Measurements from ENCODE around the gene ADGRL1. TPM values are rescaled to one million over a fixed set of nuclear protein-coding genes. Genes with fewer than 3 reads are reported as not detected.
A peak's percentile ranks its signal among the peaks of the same experiment; 100 is the strongest.
"Not testable (repeated sequence)": the region's sequence is repeated elsewhere in the genome, so short reads cannot be mapped to it uniquely, and the experiment has no call there.

Gene ADGRL1
- total RNA-seq (2014; rRNA removed) = 37.2 and 39.3 TPM in 2 replicates
- percentile 60 among the genes with signal in this experiment for Bru-seq, nascent RNA
- percentile 76 among the genes with signal in this experiment for BruChase-seq, experiment 1, labeled RNA remaining after a 6-hour chase
- BruChase-seq, experiment 2, labeled RNA remaining after a 2-hour chase = percentile 72 among the genes with signal in this experiment
- long read RNA-seq, partial matches to known transcripts = 2 of 56 reads
- long read RNA-seq, other reads (novel, unspliced or antisense) = 54 of 56 reads

GRCh38 chr19:14205452-14206287, at the start of gene ADGRL1:
Gene ADGRL1 (minus strand): TSS chr19:14206169. CDS start chr19:14183602, 22,567 bp downstream.
- H3K27ac ChIP-seq (ENCODE audit: low read length) = peak within 1 kb of the TSS; percentile 82
- H4K20me1 ChIP-seq (ENCODE audit: low read length); POLR2A ChIA-PET (ENCODE audit: unreplicated experiment); H3F3A ChIP-seq (ENCODE audit: low read length, unreplicated experiment); H3K9me3 ChIP-seq (ENCODE audit: low read length); ATAC-seq; CTCF ChIA-PET; H3K4me1 ChIP-seq (ENCODE audit: insufficient read depth, low read length); H3K36me3 ChIP-seq (ENCODE audit: low read depth, low read length); BruUV-seq (replicated peaks); DNase-seq; H3K9me2 ChIP-seq (replicated peaks; ENCODE audit: low read length): not testable (repeated sequence)
- peaks cover 11% of the 10 kb centered on the region; the same call in 1 of the 2 replicates for H3K27me3 ChIP-seq (ENCODE audit: low read length)
- intact Hi-C loops (cut with micrococcal nuclease) = loop anchor here (2.0 to 5.0 kb wide), 2 partner anchors 57 to 68 kb away; partner anchors contain the start of gene ASF1B
- H3K79me2 ChIP-seq (ENCODE audit: low read length) = peaks cover 51% of the 10 kb centered on the region
- H3K9ac ChIP-seq (ENCODE audit: low read length) = peak within 1 kb of the TSS; percentile 82
- H2AFZ ChIP-seq (ENCODE audit: low read length) = peak within 1 kb of the TSS; percentile 100
- peak within 1 kb of the TSS; percentile 86 for H3K4me3 ChIP-seq (ENCODE audit: low read length)
- H3K4me2 ChIP-seq (ENCODE audit: low read length) = peak within 1 kb of the TSS; percentile 98
- peak; percentile 94 for TF ChIP-seq EZH2phosphoT487 (IDR thresholded peaks at IDR 0.05; ENCODE audit: borderline replicate concordance, low read length)

GRCh38 chr19:14255316-14255715, 49.3 kb upstream of the ADGRL1 start:
- BruUV-seq (replicated peaks); H2AFZ ChIP-seq (ENCODE audit: low read length); ATAC-seq; DNase-seq; H3F3A ChIP-seq (ENCODE audit: low read length, unreplicated experiment); H3K36me3 ChIP-seq (ENCODE audit: low read depth, low read length); H3K9me3 ChIP-seq (ENCODE audit: low read length); H3K27ac ChIP-seq (ENCODE audit: low read length); H3K4me1 ChIP-seq (ENCODE audit: insufficient read depth, low read length); POLR2A ChIA-PET (ENCODE audit: unreplicated experiment); H3K79me2 ChIP-seq (ENCODE audit: low read length); H4K20me1 ChIP-seq (ENCODE audit: low read length); H3K4me3 ChIP-seq (ENCODE audit: low read length); H3K27me3 ChIP-seq (ENCODE audit: low read length); intact Hi-C loops (cut with micrococcal nuclease); H3K4me2 ChIP-seq (ENCODE audit: low read length); CTCF ChIA-PET; H3K9ac ChIP-seq (ENCODE audit: low read length); H3K9me2 ChIP-seq (replicated peaks; ENCODE audit: low read length): not testable (repeated sequence)

- DNase-seq; H3K9me2 ChIP-seq (replicated peaks; ENCODE audit: low read length); H3F3A ChIP-seq (ENCODE audit: low read length, unreplicated experiment); H3K27ac ChIP-seq (ENCODE audit: low read length); intact Hi-C loops (cut with micrococcal nuclease); H3K4me2 ChIP-seq (ENCODE audit: low read length); H3K79me2 ChIP-seq (ENCODE audit: low read length); H3K36me3 ChIP-seq (ENCODE audit: low read depth, low read length); H3K4me3 ChIP-seq (ENCODE audit: low read length); H3K4me1 ChIP-seq (ENCODE audit: insufficient read depth, low read length); H4K20me1 ChIP-seq (ENCODE audit: low read length); H3K9ac ChIP-seq (ENCODE audit: low read length); H2AFZ ChIP-seq (ENCODE audit: low read length); H3K9me3 ChIP-seq (ENCODE audit: low read length); BruUV-seq (replicated peaks); ATAC-seq; H3K27me3 ChIP-seq (ENCODE audit: low read length); CTCF ChIA-PET: not testable (repeated sequence)
- POLR2A ChIA-PET (ENCODE audit: unreplicated experiment) = interaction anchor here (0.6 kb wide), 1 partner anchor 82 kb away, joined by 3 read pairs; no protein-coding TSS in a partner anchor
Observed at GRCh38 chr19:14253822-14254599, 48.0 kb upstream of the ADGRL1 start.

GRCh38 chr19:14252136-14252535, 46.2 kb upstream of the ADGRL1 start:
- H3K79me2 ChIP-seq (ENCODE audit: low read length); ATAC-seq; intact Hi-C loops (cut with micrococcal nuclease); H3K36me3 ChIP-seq (ENCODE audit: low read depth, low read length); H3K27me3 ChIP-seq (ENCODE audit: low read length); H3K4me1 ChIP-seq (ENCODE audit: insufficient read depth, low read length); H4K20me1 ChIP-seq (ENCODE audit: low read length); DNase-seq; H3K9ac ChIP-seq (ENCODE audit: low read length); H3K9me3 ChIP-seq (ENCODE audit: low read length); H3K9me2 ChIP-seq (replicated peaks; ENCODE audit: low read length); CTCF ChIA-PET; H3K4me3 ChIP-seq (ENCODE audit: low read length); H3K27ac ChIP-seq (ENCODE audit: low read length); H2AFZ ChIP-seq (ENCODE audit: low read length); H3F3A ChIP-seq (ENCODE audit: low read length, unreplicated experiment); BruUV-seq (replicated peaks); POLR2A ChIA-PET (ENCODE audit: unreplicated experiment); H3K4me2 ChIP-seq (ENCODE audit: low read length): not testable (repeated sequence)
